ENCODE data around the gene UBD.

Gene UBD

DNA sequence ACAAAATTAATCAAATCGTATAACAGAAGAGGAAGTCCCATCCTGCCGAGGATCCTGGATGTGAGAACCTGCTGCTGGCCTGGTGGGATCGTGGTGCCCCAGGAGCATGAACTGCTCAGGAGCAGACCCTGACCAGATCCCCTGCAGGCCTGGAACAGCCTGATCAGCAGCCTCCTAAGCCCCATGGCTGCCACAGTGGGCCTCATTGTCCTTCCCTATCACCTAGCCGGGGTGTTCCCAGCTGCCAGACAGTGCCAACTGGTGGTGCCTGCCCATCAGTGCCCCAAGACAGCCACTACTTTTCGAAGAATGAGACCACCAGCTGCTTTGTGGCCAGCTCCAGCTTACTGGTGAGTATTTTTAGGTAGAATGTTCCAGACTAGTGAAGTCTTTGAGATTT, 52.2 kb downstream of the UBD start:
- Histone ChIP-seq H3K36me3 (ENCODE audit: control insufficient read depth in 4 of 4, insufficient read depth in 4 of 4, low read length in 3 of 4) (no peaks in the 10 kb centered on the region), H3K27me3 (replicated peaks in 2 of 5; ENCODE audit: control insufficient read depth in 4 of 5, insufficient read depth in 5 of 5, low read length in 4 of 5) (no peaks in the 10 kb centered on the region), H3K4me1 (ENCODE audit: control extremely low read depth in 1 of 4, control insufficient read depth in 4 of 4, insufficient read depth in 4 of 4, low read length in 3 of 4) (peaks cover 0 to 2% (median 0%) of the 10 kb centered on the region in 4 experiments), H3K27ac (ENCODE audit: insufficient read depth in 1 of 2, low read depth in 1 of 2, low read length in 2 of 2, poor library complexity in 1 of 2, severe bottlenecking in 2 of 2) (no peak overlapping the region), H3K4me3 (ENCODE audit: control insufficient read depth in 1 of 7, extremely low read depth in 1 of 7, insufficient read depth in 4 of 7, low read depth in 2 of 7, low read length in 6 of 7) (no peak overlapping the region), H3K9me3 (ENCODE audit: control extremely low read depth in 1 of 5, control insufficient read depth in 4 of 5, insufficient read depth in 2 of 5, low read depth in 1 of 5, low read length in 4 of 5) (no peaks in the 10 kb centered on the region)
- ChIA-PET POLR2A (no interaction called here), CTCF (interaction anchor here (1.2 kb wide), 1 partner anchor 17 kb away, joined by 4 read pairs; no protein-coding TSS in a partner anchor)
- DNase-seq, result no peak
- 74% methylated on average over 5 of the region's 5 CpGs for WGBS (ENCODE audit: insufficient coverage)

DNA sequence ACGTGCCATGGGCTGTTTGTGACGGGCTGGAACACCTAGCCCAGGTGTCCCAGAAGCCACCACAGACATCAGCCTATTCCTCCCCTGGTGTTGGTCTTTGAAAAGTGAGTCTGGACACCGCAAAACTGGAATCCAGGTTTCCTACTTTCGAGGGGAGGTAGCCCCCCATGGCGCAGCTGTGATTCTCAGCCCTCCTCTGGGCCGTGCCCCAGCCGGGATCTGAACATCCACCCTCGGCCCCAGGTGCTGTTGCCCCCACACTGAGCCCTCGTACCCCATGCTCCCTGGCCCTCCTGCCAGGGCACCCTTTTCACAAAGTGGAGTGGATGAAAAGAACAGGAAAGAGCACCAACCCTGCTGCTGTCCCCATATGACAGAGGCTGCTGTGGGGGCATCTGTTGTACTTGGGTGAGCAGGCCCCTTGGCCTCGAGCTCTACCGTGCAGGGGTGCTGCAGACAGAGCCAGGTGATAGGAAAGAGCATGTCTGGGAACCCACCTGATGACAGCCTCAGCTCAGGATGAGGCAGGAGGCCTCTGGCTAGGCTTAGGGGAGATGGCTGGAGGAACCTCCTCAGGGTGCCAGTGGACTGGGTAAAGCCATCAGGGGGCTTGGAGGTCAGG, 53.0 kb downstream of the UBD start:
- WGBS (ENCODE audit: insufficient coverage), result 72% methylated on average over 9 of the region's 11 CpGs
- H3K36me3 ChIP-seq (ENCODE audit: control insufficient read depth in 4 of 4, insufficient read depth in 4 of 4, low read length in 3 of 4), result no peaks in the 10 kb centered on the region
- DNase-seq, result no peak
- POLR2A ChIA-PET, result no interaction called here
- peaks cover 0 to 2% (median 0%) of the 10 kb centered on the region in 4 experiments for H3K4me1 ChIP-seq (ENCODE audit: control extremely low read depth in 1 of 4, control insufficient read depth in 4 of 4, insufficient read depth in 4 of 4, low read length in 3 of 4)
- H3K9me3 ChIP-seq (ENCODE audit: control extremely low read depth in 1 of 5, control insufficient read depth in 4 of 5, insufficient read depth in 2 of 5, low read depth in 1 of 5, low read length in 4 of 5), result no peaks in the 10 kb centered on the region
- no peaks in the 10 kb centered on the region for H3K27me3 ChIP-seq (replicated peaks in 2 of 5; ENCODE audit: control insufficient read depth in 4 of 5, insufficient read depth in 5 of 5, low read length in 4 of 5)
- no peak overlapping the region for H3K4me3 ChIP-seq (ENCODE audit: control insufficient read depth in 1 of 7, extremely low read depth in 1 of 7, insufficient read depth in 4 of 7, low read depth in 2 of 7, low read length in 6 of 7)
- no peak overlapping the region for H3K27ac ChIP-seq (ENCODE audit: insufficient read depth in 1 of 2, low read depth in 1 of 2, low read length in 2 of 2, poor library complexity in 1 of 2, severe bottlenecking in 2 of 2)
- CTCF ChIA-PET, result interaction anchor here (1.2 kb wide), 1 partner anchor 16 kb away, joined by 4 read pairs; no protein-coding TSS in a partner anchor

DNA sequence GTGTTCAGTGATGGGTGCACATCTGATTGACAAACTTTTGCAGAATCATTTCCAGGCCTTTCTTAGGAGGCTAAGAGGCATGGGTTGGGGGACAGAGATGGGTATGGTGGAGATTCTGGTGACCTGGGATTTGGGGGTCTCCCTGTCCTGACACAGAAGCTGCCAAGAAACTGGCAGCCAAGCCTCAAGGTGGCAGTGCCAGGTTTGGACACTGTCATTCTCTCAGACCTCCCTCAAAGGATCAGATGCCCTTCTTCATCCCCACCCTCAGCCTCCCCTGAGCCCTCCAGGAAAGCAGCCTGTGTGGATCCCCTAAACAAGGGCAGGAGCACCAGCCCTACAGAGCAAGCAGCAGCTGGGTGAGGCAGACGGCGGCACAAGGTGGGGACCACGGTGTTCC, 53.7 kb downstream of the UBD start:
- Histone ChIP-seq H3K27me3 (replicated peaks in 2 of 5; ENCODE audit: control insufficient read depth in 4 of 5, insufficient read depth in 5 of 5, low read length in 4 of 5) (no peaks in the 10 kb centered on the region), H3K4me3 (ENCODE audit: control insufficient read depth in 1 of 7, extremely low read depth in 1 of 7, insufficient read depth in 4 of 7, low read depth in 2 of 7, low read length in 6 of 7) (no peak overlapping the region), H3K4me1 (ENCODE audit: control extremely low read depth in 1 of 4, control insufficient read depth in 4 of 4, insufficient read depth in 4 of 4, low read length in 3 of 4) (peaks cover 0 to 2% (median 0%) of the 10 kb centered on the region in 4 experiments), H3K27ac (ENCODE audit: insufficient read depth in 1 of 2, low read depth in 1 of 2, low read length in 2 of 2, poor library complexity in 1 of 2, severe bottlenecking in 2 of 2) (no peak overlapping the region), H3K9me3 (ENCODE audit: control extremely low read depth in 1 of 5, control insufficient read depth in 4 of 5, insufficient read depth in 2 of 5, low read depth in 1 of 5, low read length in 4 of 5) (no peaks in the 10 kb centered on the region), H3K36me3 (ENCODE audit: control insufficient read depth in 4 of 4, insufficient read depth in 4 of 4, low read length in 3 of 4) (no peaks in the 10 kb centered on the region)
- ChIA-PET POLR2A (no interaction called here), CTCF (no interaction called here)
- 100% methylated on average over 3 of the region's 3 CpGs for WGBS (ENCODE audit: insufficient coverage)
- no peak for DNase-seq

Measured in common myeloid progenitor, CD34-positive (primary cell).